Motor neuron (in vitro differentiated cells): ENCODE data around the gene GFI1. TPM values are rescaled to one million over a fixed set of nuclear protein-coding genes. Genes with fewer than 3 reads are reported as not detected.

ENCODE experiments used
- ATAC-seq, 8 experiments: fragments of 200-7000 bp; cut with Tn5 transposase; replicated peaks in 6 of 8; 2 replicates each; pipeline ENCODE4 v1.8.0; 2021; ENCODE audit warnings: mild to moderate bottlenecking in 8 of 8, moderate library complexity in 8 of 8
- H3K27ac ChIP-seq, 2 donors: fragments of 250-450 bp; sonication (Bioruptor Pico); 2 replicates each; pipeline ENCODE4 v1.9.0; 2021; ENCODE audit warnings: antibody characterized with exemption in 2 of 2, mild to moderate bottlenecking in 2 of 2, moderate library complexity in 1 of 2
- H3K4me1 ChIP-seq, 2 donors: fragments of 250-450 bp; sonication (Bioruptor Pico); replicated peaks in 1 of 2; 2 replicates each; pipeline ENCODE4 v1.6.1; 2021; ENCODE audit warnings: antibody characterized with exemption in 2 of 2, mild to moderate bottlenecking in 2 of 2, moderate library complexity in 1 of 2
- H3K4me3 ChIP-seq, 5 donors: fragments of 250-450 bp; sonication (Bioruptor Pico); 2 replicates each; pipeline ENCODE4 v1.9.0; 2021; ENCODE audit warnings: antibody characterized with exemption in 5 of 5, mild to moderate bottlenecking in 5 of 5, moderate library complexity in 4 of 5
- WGBS, 10 experiments: fragments of 450-650 bp; shearing (Covaris generic); methylation state at CpG; one replicate each; pipeline ENCODE4 v1.0.0; 2022; 5-methylcytosine and 5-hydroxymethylcytosine counted together
- in situ Hi-C, 9 experiments: fragments of 400-800 bp; cut with MboI; loops; one replicate each; pipeline ENCODE4 v1.15.0; 2021; ENCODE audit warnings: low sequenced_read_pairs in 9 of 9, low pct_unique_long_range_greater_than_20kb in 2 of 9; ENCODE audit not compliant: unreplicated experiment in 9 of 9
- total RNA-seq, 8 experiments: library from RNA; unstranded; fragments of 300-600 nt; gene quantifications; 2 replicates each; pipeline versions ENCODE4 v1.2.3 to v1.2.4, GENCODE V29; 2022

The GFI1 gene
- total RNA-seq, 8 experiments from 2014 or later: 0.05 to 0.38 (median 0.18) TPM

GRCh38 chr1:92503926-92504285 is 17.2 kb upstream of the GFI1 start:
- Histone ChIP-seq H3K27ac (no peak overlapping the region), H3K4me1 (no peaks in the 10 kb centered on the region), H3K4me3 (no peak overlapping the region)
- WGBS, 10 experiments: 42 to 100% (median 69%) methylated on average over 1 to 6 of the region's 6 CpGs; no CpG with 5 or more reads in 3 of the 10 experiments
- in situ Hi-C loops: no loop called here
- no peak for ATAC-seq

DNA sequence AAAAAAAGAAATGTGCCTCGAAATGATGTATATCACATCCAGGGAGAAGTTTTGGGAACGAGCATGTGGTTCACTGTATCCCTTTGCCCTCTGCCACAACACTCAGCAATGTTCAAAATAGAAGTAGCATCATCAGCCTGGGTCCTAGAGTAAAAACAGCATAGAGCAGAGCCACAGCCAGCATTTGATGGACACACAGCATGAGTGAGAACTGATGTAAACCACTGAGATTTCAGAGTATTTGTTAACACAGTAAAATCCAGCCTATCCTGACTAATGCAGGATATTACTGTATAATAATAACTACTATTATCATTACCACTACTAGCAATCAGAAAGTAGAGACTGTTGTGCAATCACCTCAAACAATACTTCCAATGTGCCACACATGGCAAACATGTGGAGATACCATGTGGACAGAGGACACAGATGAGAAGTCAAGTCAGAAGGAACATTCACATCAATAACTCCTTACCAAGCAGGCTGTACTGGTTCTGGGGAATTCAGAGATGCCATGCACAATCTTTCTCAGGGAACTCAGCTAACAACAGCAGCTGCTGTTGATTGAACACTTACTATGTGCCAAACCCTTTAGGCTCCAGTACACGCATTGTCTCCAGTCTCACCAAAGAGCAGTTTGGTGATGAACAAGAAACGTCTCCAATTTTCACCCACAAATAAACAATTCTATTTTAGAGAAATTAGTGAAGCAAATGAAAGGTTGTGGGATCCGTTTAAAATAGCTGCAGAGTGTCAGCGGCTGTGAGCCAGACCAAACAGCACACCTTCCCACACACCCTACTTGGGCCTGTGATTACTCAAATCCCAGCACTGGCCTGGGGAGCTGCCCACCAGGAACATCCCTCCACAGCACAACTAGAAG is 16.6 kb upstream of the GFI1 start:
- in situ Hi-C loops: no loop called here
- Histone ChIP-seq H3K4me1 (no peaks in the 10 kb centered on the region), H3K4me3 (no peak overlapping the region), H3K27ac (no peak overlapping the region)
- ATAC-seq: peak in 1 of 8 experiments; percentile 38
- WGBS, 10 experiments: 13 to 100% (median 81%) methylated on average over 1 to 5 of the region's 6 CpGs; no CpG with 5 or more reads in 2 of the 10 experiments

- Histone ChIP-seq H3K4me3 (no peak overlapping the region), H3K27ac (no peak overlapping the region), H3K4me1 (no peaks in the 10 kb centered on the region)
- peak in 1 of 8 experiments; percentile 68 for ATAC-seq
- in situ Hi-C loops: no loop called here
Observed at GRCh38 chr1:92502247-92502646, 15.5 kb upstream of the GFI1 start.

GRCh38 chr1:92500552-92500951 is 13.8 kb upstream of the GFI1 start:
- Histone ChIP-seq H3K4me1 (no peaks in the 10 kb centered on the region), H3K27ac (no peak overlapping the region), H3K4me3 (no peak overlapping the region)
- in situ Hi-C loops: no loop called here
- ATAC-seq: no peak
- 0 to 50% (median 28%) methylated on average over 1 of the region's 1 CpG; no CpG with 5 or more reads in 2 of the 10 experiments for WGBS, 10 experiments

GRCh38 chr1:92495392-92496063 is 8.8 kb upstream of the GFI1 start:
- WGBS, 10 experiments: 0 to 75% (median 63%) methylated on average over 1 to 2 of the region's 2 CpGs
- Histone ChIP-seq H3K4me3 (no peak overlapping the region), H3K4me1 (no peaks in the 10 kb centered on the region), H3K27ac (no peak overlapping the region)
- ATAC-seq: no peak
- in situ Hi-C loops: no loop called here

DNA sequence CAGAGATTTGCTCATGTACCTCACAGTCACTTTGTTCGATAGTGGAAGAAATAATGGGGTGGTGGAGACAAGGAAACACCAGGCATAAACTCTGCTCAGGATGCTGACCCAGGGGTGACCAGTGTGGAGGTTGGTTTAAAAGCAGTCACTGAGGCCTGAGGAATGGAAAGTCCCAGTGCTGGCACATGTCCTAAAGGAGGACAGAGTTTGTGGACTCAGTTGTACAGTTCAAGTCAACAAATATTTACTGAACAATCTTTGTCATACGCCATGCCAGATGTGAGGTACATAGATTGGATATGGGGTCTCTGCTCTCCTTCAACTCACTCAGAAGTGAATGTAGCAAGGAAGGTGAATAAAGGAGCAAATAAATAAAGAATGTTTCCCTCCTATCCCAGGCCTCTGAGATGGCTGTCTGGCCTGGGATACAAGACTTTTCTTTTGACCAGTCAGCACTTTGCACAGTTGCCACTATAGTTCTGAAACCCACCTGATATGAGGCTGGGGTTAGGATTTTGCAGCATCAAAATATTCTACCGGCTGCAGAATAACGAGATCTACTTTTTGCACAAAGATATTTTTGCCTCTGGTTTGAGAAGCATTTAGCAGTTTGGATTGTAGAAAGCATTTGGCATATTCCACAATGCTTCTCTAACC is 7.9 kb upstream of the GFI1 start:
- WGBS, 10 experiments: 74 to 100% (median 82%) methylated on average over 1 to 4 of the region's 4 CpGs; no CpG with 5 or more reads in 2 of the 10 experiments

DNA sequence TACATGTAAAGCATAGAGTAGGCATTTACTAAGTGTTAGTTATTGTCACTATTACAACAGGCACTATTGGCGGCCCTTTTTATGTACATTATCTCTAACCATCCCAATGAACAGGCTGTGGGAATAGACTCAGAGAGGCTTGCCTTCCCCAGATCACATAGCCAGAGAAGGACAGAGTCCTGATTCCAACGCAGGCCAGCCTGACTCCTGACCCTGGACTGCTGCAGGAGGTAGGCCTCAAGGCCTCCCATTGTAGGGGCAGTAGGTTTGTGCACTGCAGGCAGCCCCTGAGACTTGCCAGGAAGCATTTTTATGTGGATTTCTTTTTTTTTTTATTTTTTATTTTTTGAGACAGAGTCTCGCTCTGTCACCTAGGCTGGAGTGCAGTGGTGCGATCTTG is 6.4 kb upstream of the GFI1 start:
- Histone ChIP-seq H3K4me3 (no peak overlapping the region), H3K4me1 (no peaks in the 10 kb centered on the region), H3K27ac (no peak overlapping the region)
- in situ Hi-C loops: no loop called here
- no peak for ATAC-seq
- WGBS, 10 experiments: 20 to 100% (median 94%) methylated on average over 1 to 3 of the region's 4 CpGs; no CpG with 5 or more reads in 1 of the 10 experiments

More for the DNA sequence above, 7.9 kb upstream of the GFI1 start:
- no peak for ATAC-seq
- in situ Hi-C loops: no loop called here
- Histone ChIP-seq H3K27ac (no peak overlapping the region), H3K4me1 (no peaks in the 10 kb centered on the region), H3K4me3 (no peak overlapping the region)

GRCh38 chr1:92488832-92489231 is 2.1 kb upstream of the GFI1 start:
- Histone ChIP-seq H3K4me3 (no peak overlapping the region), H3K4me1 (peaks cover 16 to 29% of the 10 kb centered on the region in 2 donors), H3K27ac (no peak overlapping the region)
- ATAC-seq: no peak
- WGBS, 10 experiments: 40 to 93% (median 73%) methylated on average over 1 to 3 of the region's 3 CpGs; no CpG with 5 or more reads in 1 of the 10 experiments
- in situ Hi-C loops: no loop called here

DNA sequence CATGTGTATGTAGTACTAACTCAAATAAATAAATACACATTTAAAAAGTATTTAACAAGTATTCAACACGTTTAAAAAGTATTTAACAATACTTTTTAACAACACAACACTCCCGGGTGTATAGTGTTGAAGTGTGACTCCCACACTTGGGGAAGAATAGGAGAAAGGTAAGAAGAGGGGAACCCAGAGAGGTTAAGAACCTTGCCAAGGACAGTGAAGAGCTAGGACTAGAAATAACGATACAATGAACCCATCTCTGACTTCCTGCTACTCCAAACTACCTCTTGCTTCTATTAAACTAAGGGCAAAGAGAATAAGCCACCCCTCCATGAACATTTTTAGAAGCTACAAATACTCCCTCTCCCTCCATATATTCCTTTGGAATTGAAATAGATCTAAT is 1.7 kb upstream of the GFI1 start:
- in situ Hi-C loops: no loop called here
- H3K4me3 ChIP-seq: no peak overlapping the region
- H3K4me1 ChIP-seq: peaks cover 16 to 33% of the 10 kb centered on the region in 2 donors
- H3K27ac ChIP-seq: no peak overlapping the region
- WGBS, 10 experiments: 8 to 67% (median 30%) methylated on average over 1 to 3 of the region's 3 CpGs; no CpG with 5 or more reads in 1 of the 10 experiments
- no peak for ATAC-seq

GRCh38 chr1:92487078-92487605 is 417 bp upstream of the GFI1 start:
- no peak for ATAC-seq
- WGBS, 10 experiments: 0 to 86% (median 31%) methylated on average over 1 to 7 of the region's 7 CpGs
- peaks cover 16 to 43% of the 10 kb centered on the region in 2 donors for H3K4me1 ChIP-seq
- H3K4me3 ChIP-seq: no peak overlapping the region
- no peak overlapping the region for H3K27ac ChIP-seq
- in situ Hi-C loops: no loop called here

DNA sequence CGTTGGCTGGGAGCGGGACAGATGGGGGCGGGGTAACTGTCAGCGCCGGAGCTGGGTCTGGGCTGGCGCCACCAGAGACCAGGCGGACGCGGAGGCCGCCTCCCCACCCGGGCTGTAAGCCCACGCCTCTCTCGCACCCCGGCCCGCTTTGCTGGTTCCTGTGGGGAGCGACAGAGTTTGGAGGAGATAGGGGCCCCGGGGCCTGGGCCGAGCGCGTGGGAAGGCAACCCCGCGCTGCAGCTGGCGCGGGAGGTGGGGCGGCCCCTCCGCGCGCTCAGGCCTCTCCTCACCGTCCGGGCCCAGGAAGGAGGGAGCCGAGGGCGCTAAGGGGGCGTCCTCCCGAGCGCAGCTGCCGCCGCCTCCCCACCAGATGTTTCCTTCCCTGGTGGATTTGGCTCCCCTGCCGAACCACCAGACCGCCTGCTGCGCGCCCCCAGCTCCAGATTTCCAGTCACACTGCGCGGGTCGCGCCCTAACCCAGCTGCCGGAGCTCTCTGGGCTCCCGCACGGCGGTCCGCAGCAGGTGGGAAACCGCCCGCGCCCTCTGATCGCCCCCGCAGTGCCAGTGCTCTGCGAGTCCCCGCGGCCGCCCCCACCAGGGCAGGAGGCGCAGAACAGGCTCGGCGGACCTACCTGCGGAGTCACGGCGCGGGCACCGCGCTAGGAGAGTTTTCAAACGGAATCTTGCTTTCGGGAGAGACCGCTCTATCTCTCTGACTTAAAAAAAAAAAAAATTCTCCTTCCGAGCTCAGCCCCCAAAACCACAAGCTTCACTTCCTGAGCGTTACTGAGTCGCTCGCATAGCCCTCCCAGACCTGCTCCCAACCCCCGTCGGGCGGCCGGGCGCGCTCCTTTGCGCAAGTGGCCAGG is 1.1 kb downstream of the GFI1 start:
- H3K4me1 ChIP-seq: peaks cover 21 to 57% of the 10 kb centered on the region in 2 donors
- no peak overlapping the region for H3K27ac ChIP-seq
- WGBS, 10 experiments: 0 to 2% (median 0%) methylated on average over 5 to 17 of the region's 82 CpGs; no CpG with 5 or more reads in 4 of the 10 experiments
- ATAC-seq: peak; percentile 12 to 54 (median 38)
- in situ Hi-C loops: no loop called here
- H3K4me3 ChIP-seq: peak overlapping the region in 2 of 5 donors; percentile 13 to 17
